ENCODE results near the gene CFAP77.
A peak's percentile ranks its signal among the peaks of the same experiment; 100 is the strongest.

CFAP77 gene

DNA sequence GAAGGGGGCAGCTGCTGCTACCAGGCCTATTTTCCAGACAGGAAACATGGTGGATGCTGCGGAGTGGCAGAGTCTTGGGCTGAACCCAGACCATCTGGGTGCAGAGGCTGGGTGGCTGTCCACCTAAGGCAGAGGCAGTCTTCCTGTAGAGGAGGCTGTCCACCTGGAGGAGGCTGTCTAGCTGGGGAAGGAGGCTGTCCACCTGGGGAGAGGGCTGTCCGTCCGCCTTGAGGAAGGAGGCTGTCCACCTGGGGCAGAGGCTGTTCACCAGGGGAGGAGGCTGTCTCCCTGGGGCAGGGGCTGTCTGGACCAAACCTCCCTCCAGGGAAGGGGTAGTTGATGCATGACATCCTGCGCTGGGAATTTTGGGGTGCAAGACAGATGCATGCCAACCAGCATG, 133.2 kb downstream of the CFAP77 start:
- no peak for DNase-seq (ENCODE audit: low read depth)
- TF ChIP-seq, protein P1, sequence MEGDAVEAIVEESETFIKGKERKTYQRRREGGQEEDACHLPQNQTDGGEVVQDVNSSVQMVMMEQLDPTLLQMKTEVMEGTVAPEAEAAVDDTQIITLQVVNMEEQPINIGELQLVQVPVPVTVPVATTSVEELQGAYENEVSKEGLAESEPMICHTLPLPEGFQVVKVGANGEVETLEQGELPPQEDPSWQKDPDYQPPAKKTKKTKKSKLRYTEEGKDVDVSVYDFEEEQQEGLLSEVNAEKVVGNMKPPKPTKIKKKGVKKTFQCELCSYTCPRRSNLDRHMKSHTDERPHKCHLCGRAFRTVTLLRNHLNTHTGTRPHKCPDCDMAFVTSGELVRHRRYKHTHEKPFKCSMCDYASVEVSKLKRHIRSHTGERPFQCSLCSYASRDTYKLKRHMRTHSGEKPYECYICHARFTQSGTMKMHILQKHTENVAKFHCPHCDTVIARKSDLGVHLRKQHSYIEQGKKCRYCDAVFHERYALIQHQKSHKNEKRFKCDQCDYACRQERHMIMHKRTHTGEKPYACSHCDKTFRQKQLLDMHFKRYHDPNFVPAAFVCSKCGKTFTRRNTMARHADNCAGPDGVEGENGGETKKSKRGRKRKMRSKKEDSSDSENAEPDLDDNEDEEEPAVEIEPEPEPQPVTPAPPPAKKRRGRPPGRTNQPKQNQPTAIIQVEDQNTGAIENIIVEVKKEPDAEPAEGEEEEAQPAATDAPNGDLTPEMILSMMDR (IDR thresholded peaks at IDR 0.05; ENCODE audit: low read depth, low read length) = no peak
- TF ChIP-seq POLR2A (IDR thresholded peaks at IDR 0.05; ENCODE audit: extremely low read depth, insufficient read length) = no peak
- TF ChIP-seq MYC (IDR thresholded peaks at IDR 0.05; ENCODE audit: low read depth, low read length) = no peak
- TF ChIP-seq, protein P2, sequence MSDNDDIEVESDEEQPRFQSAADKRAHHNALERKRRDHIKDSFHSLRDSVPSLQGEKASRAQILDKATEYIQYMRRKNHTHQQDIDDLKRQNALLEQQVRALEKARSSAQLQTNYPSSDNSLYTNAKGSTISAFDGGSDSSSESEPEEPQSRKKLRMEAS (IDR thresholded peaks at IDR 0.05; ENCODE audit: low read depth, low read length) = no peak
- no peak overlapping the region for H3K4me3 ChIP-seq (ENCODE audit: low read depth, low read length)

DNA sequence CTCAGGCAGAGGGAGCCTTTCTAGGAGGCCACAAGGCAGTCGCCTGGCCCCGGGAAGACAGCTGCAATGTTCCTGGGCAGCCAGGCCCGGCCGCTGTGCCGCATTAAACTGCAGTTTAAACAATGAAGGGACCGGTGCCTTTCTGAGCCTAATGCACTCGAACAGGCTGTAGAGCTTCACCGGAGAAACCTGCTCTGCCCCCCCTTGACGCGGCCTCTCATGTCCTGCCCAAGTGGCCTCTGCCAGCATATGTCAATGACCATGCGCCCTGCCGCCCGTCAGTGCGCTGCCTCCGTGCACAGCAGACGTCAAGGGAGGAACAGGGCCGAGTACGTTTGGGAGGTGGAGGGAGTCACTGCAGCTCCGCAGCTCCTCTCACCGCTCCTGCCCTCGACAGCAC, 133.9 kb downstream of the CFAP77 start:
- no peak for DNase-seq (ENCODE audit: low read depth)
- TF ChIP-seq, protein P2 (IDR thresholded peaks at IDR 0.05; ENCODE audit: low read depth, low read length) = no peak
- TF ChIP-seq MYC (IDR thresholded peaks at IDR 0.05; ENCODE audit: low read depth, low read length) = no peak
- TF ChIP-seq POLR2A (IDR thresholded peaks at IDR 0.05; ENCODE audit: extremely low read depth, insufficient read length) = no peak
- TF ChIP-seq, protein P1 (IDR thresholded peaks at IDR 0.05; ENCODE audit: low read depth, low read length) = no peak
- H3K4me3 ChIP-seq (ENCODE audit: low read depth, low read length) = no peak overlapping the region

DNA sequence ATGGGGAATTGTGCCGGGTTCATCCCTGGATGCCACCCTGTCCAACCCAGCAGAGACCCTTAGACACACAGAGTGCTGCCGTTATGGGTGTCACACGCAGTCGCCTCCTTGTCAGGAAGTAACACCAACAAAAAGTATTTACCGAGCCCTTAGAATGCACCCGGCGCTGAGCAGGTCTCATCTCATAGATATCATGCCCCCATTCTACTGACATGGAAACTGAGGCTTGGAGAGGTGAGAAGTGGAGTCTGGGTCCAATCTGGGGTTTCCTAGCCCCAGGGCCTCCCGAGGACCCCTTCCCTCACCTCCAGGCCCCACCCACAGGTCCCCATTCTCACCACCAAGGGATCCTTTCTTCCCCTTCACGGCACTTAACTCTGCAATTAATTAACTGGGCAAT, 135.6 kb downstream of the CFAP77 start:
- TF ChIP-seq, protein P2 (IDR thresholded peaks at IDR 0.05; ENCODE audit: low read depth, low read length) = no peak
- no peak for TF ChIP-seq POLR2A (IDR thresholded peaks at IDR 0.05; ENCODE audit: extremely low read depth, insufficient read length)
- no peak for TF ChIP-seq MYC (IDR thresholded peaks at IDR 0.05; ENCODE audit: low read depth, low read length)
- TF ChIP-seq, protein P1 (IDR thresholded peaks at IDR 0.05; ENCODE audit: low read depth, low read length) = no peak
- DNase-seq (ENCODE audit: low read depth) = no peak

DNA sequence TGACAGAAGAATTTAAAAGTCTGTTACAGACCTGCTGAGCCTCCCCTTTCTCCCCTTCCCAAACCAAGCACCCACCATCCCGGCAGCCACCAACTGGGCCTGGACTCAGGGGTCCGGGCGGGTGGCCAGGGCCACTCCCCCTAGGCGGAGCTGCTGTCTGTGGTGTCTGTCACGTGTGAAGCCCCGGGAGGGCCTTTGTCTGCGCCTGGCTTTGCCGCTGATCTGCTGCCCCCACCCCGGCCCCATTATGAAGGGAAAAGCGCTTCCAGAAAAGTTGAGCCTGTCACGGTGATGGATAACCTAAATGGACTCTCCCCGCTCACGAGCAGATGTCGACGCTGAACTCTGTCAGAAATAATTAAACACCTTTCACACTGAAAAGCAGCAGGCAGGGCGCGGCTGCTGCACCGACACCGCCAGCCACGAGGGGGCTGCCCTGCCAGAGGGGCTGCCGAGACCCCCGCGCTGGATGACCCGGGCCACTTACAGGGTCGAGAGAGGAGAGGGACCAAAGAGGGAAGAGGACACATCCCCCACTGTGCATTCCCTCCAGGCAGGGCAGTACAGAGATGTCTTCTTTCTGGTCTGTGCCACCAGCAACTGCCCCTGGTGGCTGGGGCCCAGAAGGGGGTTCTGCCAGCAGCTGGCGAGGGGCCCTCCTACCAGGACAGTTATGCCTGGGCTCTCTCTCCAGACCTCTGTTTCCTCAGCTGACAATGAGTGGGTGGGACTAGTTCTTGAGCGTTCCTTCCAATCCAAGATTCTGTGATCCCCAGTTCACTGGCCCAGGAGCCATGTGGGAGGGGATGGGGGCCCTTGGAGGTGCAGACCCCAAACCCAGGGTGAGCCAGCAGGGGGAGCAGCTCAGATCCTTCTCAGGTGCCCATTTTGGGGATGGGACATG, 136.4 kb downstream of the CFAP77 start:
- H3K4me3 ChIP-seq (ENCODE audit: low read depth, low read length) = no peak overlapping the region
- peak; percentile 12 for DNase-seq (ENCODE audit: low read depth)
- TF ChIP-seq MYC (IDR thresholded peaks at IDR 0.05; ENCODE audit: low read depth, low read length) (no peak), POLR2A (IDR thresholded peaks at IDR 0.05; ENCODE audit: extremely low read depth, insufficient read length) (no peak)
- TF ChIP-seq, protein P1 (IDR thresholded peaks at IDR 0.05; ENCODE audit: low read depth, low read length) = peak; percentile 26
- TF ChIP-seq, protein P2 (IDR thresholded peaks at IDR 0.05; ENCODE audit: low read depth, low read length) = no peak

More for the DNA sequence above, 135.6 kb downstream of the CFAP77 start:
- no peak overlapping the region for H3K4me3 ChIP-seq (ENCODE audit: low read depth, low read length)

DNA sequence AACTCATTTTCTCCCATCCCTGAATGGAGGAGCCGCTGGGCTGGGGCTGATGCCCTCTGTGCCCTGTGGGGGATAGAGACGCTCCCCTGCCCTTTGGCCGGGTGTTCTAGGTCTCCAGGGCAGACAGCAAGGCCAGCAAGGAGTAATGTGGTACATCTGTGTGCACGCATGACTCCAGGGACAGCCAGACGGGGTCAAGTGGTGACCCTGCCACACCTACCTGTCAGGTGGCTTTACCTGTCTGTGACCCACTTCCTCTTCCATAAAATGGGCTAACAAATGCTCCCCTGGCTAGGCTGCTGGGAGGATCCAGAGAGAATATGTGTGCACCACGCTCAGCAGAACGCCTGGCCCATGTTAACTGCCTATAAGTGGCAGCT, 137.0 kb downstream of the CFAP77 start:
- TF ChIP-seq, protein P1 (IDR thresholded peaks at IDR 0.05; ENCODE audit: low read depth, low read length) = no peak
- TF ChIP-seq MYC (IDR thresholded peaks at IDR 0.05; ENCODE audit: low read depth, low read length) = no peak
- TF ChIP-seq, protein P2 (IDR thresholded peaks at IDR 0.05; ENCODE audit: low read depth, low read length) = no peak
- no peak for TF ChIP-seq POLR2A (IDR thresholded peaks at IDR 0.05; ENCODE audit: extremely low read depth, insufficient read length)
- no peak overlapping the region for H3K4me3 ChIP-seq (ENCODE audit: low read depth, low read length)
- no peak for DNase-seq (ENCODE audit: low read depth)

Data from NB4 (cell line).